Activated T-helper 1 cell treated with Interleukin-2 at 50 U/mL for 16 hours (primary cell): Measurements from ENCODE around the gene NFATC1.

Source experiments
- DNase-seq: peaks from one replicate; pipeline ENCODE4 v3.0.0-alpha.2; 2020; ENCODE audit warnings: low read depth

The NFATC1 gene

DNA sequence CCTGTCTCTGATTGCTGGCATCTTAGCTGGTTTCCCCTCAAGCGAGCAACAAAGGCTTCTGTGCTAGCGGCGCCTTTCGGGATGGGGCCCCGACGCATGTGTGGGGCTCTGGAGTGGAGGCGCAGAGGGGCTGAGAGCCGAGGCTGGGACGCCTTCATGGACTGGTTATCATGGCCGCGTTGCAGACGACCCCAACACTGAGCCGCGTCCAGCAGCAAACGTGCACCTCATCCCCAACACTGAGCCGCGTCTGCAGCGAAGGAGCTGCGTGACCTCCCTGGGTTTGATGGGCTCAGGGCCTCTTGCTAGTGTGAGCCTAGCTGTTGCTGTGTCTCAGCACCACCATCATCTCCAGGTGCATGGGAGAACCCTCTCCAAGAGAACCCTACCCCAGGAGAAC lies 160.2 kb downstream of the NFATC1 start:
- DNase-seq, result no peak

DNA sequence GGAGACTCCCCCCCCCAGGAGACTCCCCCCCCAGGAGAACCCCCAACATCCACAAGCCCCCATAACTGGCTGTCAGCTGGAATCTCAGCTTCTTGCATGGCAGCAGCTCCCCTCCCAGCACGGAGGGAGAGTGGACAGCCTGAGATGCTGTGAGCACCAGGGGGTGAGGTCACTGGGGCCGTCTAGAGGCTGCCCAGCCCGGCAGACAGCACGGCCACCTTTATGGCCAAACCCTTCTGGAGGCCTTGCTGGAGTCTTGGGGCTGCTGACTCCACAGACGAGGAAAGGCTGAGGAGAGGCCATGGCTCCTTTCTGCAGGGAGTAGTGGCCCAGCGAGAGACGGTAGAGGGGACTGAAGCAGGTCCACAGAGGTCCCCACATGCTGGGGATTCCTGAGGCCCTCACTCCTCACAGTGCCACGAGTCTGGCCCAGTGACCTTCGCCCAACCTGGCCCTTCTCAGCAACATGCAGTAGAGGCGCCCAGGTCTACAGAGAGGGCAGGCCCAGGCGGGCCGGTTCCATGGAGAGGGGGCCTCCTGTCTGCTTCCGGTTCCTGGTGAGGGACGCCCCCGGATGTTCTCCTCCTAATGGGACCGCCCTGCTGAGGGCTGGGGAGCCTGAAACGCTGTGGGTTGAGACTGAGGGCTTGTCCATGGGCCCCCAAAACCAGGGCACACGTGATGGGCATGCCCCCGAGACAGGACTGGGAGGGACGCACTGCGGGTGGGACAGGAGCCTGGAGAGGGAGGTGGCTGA lies 161.3 kb downstream of the NFATC1 start:
- DNase-seq, result no peak

DNA sequence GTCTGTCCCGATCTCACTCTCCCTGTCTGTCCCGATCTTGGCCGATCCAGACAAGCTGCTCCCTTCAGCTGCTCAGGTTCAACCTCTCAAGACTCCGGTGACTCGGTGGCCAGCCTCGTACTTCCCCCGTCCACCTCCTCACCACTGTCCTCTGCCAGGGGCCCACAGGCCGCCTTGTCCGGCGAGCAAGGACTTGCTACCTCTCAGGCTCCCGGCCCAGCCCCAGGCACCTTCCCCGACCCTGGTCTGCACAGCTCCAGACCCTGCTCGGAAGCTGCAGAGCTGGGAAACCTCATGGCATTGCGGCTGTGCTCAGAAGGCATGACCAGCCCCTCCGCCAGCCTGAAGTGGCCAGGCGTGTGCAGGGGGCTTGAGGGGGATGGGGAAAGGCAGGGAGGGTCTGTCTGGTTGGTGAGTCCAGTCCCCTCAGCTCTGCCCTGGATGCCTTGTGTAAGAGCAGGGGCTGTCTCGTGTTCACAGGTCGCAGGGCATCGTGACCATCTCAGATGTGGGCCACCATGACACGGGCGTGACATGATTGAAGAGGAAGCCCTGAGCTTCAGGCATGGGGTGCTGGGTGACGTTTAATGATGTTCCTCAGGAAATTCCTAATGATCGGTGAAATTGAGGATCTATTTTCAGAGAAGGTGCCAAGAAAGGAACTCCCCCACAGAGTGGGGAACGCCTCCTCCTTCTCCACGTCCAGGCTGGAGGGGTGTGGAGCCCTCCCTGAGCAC lies 162.6 kb downstream of the NFATC1 start:
- no peak for DNase-seq

DNA sequence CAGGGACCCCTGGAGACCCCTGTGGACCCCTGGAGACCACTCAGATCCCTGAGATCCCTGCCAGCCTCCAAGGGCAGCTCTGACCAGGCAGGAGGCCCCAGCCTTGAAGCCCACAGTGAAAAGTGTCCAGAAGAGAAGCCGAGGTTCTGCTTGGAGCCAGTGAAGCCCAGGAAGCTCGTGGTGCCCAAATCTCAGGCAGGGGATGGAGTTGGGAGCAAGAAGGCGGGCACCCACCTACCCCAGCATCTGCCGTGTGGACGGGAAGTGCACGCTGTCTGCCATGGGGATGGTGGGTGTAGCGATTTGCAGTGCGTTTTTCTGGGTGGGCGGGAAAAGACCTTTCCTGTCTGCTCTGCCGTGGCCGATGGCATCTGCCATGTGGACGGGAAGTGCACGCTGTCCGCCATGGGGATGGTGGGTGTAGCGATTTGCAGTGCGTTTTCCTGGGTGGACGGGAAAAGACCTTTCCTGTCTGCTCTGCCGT lies 163.2 kb downstream of the NFATC1 start:
- DNase-seq, result no peak

GRCh38 chr18:79559436-79559835 lies 163.7 kb downstream of the NFATC1 start:
- DNase-seq, result no peak

GRCh38 chr18:79560042-79560860 lies 164.5 kb downstream of the NFATC1 start:
- no peak for DNase-seq

DNA sequence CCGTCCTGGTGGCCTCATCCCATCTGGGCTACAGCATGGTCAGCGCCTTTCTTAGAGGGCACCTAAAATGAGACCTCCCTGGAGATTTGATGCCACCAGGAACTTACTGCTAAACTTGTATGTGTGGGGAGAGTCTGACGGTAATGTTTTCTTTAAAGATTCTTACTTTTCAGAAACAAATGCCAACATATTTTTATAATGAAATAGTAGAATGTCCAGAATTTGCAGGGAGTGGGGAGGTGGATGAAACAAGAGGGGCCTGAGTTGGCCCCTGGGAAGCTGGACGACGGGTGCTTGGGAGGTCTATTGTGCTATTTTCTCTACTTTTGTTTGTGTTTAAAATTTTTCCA lies 165.1 kb downstream of the NFATC1 start:
- no peak for DNase-seq

DNA sequence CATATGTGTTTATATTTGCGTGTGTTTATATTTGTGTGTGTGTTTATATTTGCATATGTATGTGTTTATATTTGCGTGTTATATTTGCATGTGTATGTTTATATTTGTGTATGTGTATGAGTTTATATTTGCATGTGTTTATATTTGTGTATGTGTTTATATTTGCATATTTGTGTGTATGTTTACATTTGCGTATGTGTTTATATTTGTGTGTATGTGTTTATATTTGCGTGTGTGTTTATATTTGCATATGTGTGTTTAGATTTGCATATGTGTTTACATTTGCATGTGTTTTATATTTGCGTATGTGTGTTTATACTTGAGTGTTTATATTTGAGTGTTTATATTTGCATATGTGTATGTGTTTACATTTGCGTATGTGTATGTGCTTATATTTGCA lies 168.2 kb downstream of the NFATC1 start:
- no peak for DNase-seq

- DNase-seq, result no peak
Observed at GRCh38 chr18:79564441-79564840, 168.7 kb downstream of the NFATC1 start.

DNA sequence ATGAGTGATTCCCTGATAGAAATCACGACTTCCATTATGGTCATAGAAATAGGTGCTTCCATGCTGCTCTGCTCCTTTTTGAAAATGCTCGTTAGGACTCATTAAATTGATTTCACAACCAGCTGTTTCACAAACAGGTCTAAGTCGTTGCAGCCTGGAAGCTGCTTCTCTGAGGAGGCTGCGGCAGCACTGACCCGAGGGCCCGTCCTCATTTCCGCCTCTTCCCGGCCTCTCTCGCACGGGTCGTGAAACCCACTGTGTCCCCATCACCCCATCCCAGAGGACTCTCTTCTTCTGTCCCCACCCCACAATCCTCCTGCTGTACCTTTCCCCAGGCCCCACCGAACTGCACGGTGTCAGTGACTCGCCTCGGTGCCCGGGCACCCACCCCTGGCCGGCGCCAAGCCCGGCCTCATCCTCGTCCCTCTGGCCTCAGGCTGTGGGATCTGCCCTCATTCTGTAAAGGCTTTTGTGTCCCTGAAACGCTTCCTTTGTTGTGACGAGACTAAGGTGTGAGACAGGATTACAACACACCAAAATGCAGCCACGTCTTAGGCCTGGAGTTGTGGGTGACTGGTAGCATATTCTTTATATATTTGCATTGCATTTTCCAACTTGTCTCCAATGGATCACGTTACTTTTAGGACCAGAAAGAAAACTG lies 171.2 kb downstream of the NFATC1 start:
- DNase-seq, result no peak

DNA sequence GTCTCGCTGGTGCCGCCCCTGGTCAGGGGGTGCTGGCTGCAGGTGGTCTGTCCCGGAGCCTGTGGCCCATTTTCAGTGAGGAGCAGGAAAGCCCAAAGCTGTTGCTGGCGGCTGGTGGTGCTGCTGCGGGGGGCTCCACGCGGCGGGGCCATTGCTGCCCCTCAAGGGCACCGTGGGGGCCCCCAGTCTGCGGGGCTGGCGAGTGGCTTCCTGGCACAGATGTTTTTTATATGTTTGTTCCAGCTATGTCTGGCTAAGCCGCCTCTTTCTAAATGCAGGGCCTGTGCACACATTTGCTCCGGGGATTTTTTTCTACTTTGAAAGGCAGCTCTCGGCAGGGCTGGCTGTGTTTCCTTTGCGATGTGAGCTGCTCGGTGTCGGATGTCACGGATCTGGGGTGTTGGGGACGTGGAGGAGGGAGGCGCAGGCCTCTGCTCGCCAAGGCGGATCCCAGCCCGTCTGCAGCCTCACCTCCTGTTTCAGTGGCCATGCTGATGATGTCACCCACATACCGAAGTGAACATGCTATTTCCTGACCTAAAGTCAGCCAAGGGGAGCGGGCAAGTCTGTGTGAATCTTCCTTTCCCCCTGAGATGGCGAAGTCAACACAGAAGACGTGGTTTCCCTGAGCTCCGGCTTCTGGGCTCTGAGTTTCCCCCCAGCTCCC lies 171.9 kb downstream of the NFATC1 start:
- DNase-seq, result no peak

DNA sequence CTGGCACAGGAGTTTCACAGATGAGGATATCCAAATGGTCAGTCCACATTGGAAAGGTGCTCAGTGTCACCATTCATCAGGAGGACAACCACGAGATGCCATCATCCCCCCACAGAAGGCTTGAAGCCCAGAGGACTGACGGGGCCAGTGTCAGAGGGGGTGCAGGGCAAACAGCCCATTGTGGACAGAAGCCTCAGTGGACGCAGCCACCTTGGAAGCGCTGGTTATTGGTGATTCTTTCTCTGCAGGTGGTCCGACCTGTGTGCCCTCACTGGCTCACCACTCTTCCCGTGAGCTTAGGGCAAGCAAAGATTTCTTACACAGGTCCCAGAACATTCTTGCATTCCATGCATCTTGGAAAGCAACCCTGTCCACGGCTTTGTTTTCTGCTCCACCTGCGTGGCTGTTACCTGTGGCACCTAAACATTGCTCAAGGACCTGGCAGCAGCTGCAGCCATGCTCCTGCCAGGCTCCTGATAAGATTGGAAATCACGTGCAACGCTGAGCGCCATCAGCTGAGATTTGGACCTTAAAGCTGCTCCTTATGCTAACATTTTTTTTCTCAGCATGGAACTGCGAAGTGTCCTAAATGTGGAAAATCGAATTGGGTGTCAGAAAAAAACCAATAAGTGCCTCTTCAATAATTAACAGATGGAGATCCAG lies 172.9 kb downstream of the NFATC1 start:
- DNase-seq, result no peak

- no peak for DNase-seq
Observed at GRCh38 chr18:79569720-79570119, 174.0 kb downstream of the NFATC1 start.

- no peak for DNase-seq
Observed at GRCh38 chr18:79570266-79571201, 174.8 kb downstream of the NFATC1 start.

DNA sequence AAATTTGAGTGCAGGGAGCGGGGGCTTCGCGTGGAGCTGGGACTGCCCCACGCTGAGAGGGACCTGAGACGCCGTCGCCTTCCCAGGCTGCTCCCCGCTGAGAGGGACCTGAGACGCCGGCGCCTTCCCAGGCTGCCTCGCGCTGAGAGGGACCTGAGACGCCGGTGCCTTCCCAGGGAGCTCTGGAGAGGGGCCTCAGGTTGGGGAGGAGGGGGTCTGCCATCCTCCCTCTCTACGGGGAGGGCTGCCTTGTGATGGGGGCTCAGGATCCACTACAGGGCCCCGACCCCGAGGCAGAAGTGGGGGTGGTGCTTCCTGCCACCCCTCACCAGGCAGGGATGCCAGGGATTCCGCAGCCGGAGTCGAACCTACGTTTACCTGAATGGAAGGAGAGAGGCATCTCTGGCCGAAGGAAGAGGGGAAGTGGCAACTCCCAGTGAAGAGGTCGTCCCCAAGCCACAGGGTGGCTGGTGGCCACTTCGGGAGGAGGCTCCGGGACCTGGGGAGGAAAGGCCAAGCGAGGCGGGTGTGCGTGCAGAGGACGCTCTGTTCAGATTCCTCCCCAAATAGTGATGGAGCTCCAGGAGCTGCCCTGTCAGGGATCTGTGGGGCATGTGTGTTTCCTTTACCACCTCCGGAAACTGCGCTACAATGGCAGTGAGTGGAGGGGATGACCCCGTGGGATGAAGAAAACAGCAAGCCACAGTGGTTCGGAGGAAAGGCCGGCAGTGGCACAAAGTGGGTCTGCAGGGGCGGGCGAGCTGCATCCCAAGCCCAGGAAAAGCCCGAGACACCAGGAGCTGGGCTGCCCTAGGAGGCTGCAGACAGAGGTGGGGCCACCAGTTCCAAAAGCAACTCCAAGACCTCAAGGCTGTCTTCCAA lies 175.7 kb downstream of the NFATC1 start:
- DNase-seq, result no peak

DNA sequence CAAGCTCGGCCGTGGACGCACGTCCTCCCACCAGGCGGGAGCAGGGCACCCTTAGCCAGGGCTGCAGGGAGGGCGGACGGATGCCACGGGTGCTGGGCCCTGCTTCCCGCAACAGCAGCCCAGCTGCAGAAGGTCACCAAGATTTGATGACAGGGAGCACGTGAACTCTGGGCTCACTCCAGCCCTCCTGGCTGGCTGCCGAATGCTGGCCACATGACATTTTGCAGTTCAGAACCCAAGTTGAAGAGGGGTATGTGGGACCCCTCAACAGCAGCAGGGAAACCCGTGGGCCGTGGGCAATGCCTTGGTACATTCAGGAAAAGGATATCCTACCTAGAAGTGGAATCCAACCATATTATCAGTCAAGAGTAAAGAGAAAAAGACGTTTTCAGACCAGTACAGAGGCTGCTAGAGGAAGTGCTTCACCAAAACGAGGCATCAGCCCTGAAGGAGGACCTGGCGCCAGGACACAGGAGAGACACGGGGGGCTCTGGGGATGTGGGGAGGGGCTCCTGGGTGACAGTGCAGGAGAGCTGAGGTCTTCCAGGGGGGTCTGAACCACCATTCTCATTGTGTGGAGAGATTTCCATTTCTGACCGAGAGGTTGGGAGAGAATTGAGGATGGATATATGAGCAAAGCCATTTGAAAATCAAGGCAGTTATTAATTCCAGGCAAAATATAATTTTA lies 176.5 kb downstream of the NFATC1 start:
- DNase-seq, result no peak

DNA sequence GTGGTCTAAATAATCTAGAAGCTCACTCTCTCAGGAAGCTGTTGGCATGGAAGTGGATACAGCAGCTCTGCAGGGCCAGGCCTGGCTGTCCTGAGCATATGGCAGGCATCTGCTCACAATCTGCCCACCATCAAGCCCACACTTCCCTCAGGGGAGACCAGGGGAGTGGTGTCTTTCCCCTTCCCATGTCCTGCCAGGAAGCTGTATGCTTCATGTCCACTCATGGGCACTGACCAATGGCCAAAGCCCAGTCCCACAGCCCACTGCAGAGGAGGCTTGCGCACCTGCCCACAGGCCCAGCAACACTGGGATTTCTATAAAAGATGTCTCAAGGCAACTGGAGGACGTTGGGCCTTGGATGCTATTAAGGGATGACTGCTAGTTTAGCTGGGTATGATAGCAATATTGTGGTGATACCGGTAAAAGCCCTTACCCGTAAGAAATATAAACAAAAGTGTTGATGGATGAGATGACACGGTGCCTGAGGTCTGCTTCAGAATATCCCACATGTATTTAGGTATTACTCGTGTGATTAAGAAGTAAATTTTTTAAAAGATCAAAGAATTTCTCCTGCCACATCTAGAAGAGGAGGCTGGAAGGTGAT lies 177.2 kb downstream of the NFATC1 start:
- DNase-seq, result no peak

GRCh38 chr18:79573921-79574491 lies 178.3 kb downstream of the NFATC1 start:
- DNase-seq, result no peak
